NCI-H1417 (cell line): ENCODE measurements around the gene FLNC.
A peak's percentile ranks its signal among the peaks of the same experiment; 100 is the strongest.

Experiments
- DNase-seq, 3 experiments: peaks; one replicate each; lab custom pipeline; 2025; lab: John Stamatoyannopoulos, UW

The FLNC gene

GRCh38 chr7:128831994-128832879 lies 2.0 kb downstream of the FLNC start:
- peak in 2 of 3 experiments; percentile 55 to 78 for DNase-seq

DNA sequence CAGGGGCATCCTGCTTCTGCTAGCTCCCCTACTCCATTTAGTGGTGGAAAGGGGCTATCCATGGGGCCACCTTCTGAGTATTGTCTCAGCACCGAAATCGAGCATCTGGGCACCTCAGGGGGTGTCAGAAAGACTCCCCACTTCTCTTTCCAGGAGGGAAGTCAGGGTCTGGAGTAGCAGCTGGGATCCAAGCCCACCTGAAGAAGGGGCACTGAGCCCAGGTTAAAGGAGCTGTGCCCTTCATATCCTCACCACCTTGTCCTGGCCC lies 2.6 kb downstream of the FLNC start:
- no peak for DNase-seq

GRCh38 chr7:128833148-128833945 lies 3.1 kb downstream of the FLNC start:
- DNase-seq, result peak in 2 of 3 experiments; percentile 54 to 80

DNA sequence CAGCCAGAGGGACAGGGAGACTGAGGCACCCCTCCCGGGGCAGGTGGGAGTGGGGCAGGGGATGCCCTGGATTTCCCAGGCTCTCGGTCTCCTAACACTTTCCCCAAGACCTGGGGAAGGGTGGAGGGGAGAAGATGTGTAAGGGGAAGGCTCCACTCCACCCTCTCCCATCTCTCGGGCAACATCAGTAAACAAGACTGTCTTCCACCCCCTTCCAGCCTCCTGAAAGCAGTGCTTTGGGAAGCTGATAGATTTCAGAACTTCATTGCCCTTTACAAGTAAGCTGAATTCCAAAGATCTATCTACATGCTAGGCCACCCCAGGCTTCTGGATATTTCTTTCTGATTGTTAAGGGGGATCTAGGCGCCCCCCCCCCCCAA lies 3.7 kb downstream of the FLNC start:
- DNase-seq, result no peak

DNA sequence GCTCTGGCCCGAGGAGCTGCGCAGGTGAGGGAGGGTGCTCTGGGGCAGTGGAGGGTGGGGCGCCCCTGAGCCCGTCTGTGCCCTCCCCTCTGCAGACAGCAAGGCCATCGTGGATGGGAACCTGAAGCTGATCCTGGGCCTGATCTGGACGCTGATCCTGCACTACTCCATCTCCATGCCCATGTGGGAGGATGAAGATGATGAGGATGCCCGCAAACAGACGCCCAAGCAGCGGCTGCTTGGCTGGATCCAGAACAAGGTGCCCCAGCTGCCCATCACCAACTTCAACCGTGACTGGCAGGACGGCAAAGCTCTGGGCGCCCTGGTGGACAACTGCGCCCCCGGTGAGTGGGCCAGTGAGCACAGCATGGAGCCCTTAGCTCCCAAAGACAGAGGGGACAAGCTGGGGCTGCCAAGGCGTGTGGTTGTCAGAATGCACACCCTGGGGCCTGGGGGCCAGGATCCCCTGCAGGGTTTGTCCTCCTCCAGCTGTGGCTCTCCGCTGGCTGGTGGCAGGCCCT lies 5.1 kb downstream of the FLNC start:
- no peak for DNase-seq

GRCh38 chr7:128835790-128836641 lies 5.8 kb downstream of the FLNC start:
- DNase-seq, result no peak

DNA sequence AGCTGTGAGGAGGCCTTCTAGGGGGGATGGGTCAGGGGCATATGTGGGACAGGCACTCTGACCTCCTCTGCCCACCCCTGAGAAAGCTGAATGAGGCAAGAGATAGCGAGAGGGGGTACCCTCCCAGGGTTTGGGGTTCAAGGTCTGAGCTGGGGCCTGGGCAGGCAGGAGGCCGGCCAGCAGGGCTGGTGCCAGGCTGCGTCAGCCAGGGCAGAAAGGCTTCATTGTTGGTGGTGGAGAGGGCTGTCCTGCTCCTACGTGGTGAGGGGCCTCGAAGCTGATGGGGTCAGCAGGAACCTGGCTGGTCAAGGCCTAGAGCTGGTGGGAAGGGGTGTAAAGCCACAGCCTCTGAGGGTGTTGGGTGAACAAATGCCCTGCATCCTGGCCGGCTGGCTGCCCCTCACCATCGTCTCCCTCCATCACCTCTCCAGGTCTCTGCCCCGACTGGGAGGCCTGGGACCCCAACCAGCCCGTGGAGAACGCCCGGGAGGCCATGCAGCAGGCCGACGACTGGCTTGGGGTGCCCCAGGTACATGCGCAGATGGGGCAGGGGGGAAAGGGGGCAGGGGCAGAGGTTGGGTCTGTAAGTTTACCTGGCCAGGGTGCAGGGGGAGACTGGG lies 6.6 kb downstream of the FLNC start:
- no peak for DNase-seq

DNA sequence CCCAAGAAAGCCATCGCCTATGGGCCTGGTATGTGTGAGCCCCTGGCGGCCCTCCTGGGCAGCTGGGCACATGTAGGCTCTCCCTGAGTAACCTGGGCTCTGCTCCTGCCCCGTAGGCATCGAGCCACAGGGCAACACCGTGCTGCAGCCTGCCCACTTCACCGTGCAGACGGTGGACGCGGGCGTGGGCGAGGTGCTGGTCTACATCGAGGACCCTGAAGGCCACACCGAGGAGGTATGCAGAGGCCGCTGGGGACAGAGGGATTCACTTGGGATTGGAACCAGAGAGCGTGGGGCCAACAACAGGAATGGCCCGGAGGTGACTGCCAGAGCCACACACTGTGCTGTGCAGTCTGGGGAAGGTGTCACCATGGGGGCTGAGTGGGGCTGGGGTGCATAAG lies 7.3 kb downstream of the FLNC start:
- no peak for DNase-seq

DNA sequence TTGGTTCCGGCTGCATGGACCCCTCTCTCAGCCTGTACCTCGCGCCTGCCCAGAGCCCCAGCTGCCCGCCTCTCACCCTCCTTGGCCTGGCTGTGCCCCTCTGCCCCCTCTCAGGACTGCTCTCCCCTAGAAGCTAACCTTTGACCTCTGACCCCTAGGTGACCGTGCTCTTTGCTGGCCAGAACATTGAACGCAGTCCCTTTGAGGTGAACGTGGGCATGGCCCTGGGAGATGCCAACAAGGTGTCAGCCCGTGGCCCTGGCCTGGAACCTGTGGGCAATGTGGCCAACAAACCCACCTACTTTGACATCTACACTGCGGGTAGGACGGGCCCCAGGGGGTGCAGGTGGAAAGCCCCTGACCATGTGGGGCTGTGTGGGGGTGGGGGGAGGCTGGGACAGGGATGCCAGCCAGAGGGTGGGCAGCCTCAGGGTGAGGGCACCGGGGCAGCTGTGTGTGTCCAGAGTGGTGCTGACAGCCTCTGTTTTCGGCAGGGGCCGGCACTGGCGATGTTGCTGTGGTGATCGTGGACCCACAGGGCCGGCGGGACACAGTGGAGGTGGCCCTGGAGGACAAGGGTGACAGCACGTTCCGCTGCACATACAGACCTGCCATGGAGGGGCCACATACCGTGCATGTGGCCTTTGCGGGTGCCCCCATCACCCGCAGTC lies 8.0 kb downstream of the FLNC start:
- no peak for DNase-seq

GRCh38 chr7:128838981-128839731 lies 8.9 kb downstream of the FLNC start:
- DNase-seq, result no peak

GRCh38 chr7:128839751-128840177 lies 9.6 kb downstream of the FLNC start:
- DNase-seq, result no peak

DNA sequence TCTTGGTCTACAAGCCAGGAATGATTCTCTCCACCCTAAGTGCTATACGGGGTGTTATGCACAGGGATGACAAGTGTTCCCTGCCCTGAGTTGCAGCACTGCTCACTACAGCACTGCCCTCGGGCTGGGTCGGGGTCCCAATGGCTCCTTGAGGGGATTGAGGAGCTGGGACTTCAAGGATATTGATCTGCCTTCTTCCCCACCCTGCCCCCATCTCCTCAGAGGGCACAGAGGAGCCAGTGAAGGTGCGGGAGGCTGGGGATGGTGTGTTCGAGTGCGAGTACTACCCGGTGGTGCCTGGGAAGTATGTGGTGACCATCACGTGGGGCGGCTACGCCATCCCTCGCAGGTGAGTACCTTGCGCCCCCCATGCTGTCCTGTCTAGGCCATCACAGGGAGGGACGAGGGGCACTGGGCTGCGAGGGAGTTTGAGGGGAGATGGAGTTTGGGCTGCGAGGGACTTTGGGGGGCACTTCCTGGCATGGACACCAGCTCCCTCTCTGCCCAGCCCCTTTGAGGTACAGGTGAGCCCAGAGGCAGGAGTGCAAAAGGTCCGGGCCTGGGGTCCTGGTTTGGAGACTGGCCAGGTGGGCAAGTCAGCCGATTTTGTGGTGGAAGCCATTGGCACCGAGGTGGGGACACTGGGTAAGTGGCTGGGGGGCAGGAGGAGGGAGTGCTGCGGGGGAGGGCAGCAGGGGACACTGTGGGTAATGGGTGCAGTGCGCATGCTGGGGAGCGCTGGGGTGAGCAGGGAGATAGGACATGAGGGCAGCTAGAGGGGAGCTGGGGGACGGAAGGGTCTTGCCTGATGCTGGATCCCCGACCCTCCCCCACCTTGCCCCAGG lies 10.3 kb downstream of the FLNC start:
- no peak for DNase-seq

GRCh38 chr7:128841171-128841690 lies 11.0 kb downstream of the FLNC start:
- DNase-seq, result no peak

DNA sequence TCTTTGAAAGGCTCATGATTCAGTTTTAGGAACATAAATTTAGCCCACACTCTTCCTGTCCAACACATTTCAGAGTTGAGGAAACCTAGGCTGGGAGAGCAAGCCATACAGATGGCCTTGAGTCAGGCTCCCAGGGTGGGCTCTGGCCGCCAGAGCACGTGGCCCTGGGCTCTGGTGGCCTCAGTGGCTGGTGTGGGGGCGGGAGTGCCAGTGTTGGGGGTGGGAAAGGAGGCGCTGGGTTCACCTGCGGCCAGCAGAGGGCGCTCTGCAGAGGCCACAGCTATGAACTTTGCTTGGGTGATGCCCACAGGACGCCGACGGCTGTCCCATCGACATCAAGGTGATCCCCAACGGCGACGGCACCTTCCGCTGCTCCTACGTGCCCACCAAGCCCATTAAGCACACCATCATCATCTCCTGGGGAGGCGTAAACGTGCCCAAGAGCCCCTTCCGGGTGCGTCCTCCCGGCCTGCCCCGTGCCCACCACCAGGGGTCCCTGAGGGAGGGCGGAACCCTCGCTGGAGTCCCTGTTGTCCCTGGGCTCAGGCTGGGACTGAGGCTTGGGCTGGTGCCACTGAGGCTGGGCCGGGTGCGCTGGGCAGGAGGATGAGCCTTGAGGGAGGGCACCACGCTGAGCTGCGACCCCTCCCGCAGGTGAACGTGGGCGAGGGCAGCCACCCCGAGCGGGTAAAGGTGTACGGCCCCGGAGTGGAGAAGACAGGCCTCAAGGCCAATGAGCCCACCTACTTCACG lies 11.9 kb downstream of the FLNC start:
- DNase-seq, result no peak

DNA sequence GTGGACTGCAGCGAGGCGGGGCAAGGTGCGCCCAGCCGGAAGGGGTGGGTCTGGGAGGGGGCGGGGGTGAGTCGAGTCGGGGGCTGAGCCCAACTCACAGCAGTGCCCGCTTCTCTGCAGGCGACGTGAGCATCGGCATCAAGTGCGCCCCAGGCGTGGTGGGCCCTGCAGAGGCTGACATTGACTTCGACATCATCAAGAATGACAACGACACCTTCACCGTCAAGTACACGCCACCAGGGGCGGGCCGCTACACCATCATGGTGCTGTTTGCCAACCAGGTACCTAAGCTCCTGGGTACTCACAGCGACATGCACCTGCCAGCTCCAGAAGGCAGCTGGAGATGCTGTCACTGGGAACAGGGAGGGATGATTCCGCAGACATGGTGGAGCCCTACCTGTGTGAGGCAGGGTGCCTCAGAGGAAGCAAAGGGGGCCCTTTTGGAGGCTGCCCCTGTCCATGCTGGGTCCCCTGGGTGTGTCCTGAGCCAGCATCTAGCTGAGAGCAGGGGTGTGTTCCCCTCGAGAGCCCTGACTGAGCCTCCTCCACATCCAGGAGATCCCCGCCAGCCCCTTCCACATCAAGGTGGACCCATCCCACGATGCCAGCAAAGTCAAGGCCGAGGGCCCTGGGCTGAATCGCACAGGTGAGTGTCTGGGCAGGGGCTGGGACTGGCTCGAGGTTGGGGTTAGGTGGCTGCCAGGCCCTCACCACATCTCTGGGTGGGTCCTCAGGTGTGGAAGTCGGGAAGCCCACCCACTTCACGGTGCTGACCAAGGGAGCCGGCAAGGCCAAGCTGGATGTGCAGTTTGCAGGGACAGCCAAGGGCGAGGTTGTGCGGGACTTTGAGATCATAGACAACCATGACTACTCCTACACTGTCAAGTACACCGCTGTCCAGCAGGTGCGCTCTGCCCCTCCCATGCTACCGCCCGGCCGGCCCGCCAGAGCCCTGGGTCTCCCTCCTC lies 12.8 kb downstream of the FLNC start:
- peak in 1 of 3 experiments; percentile 19 for DNase-seq

GRCh38 chr7:128843938-128844621 lies 13.9 kb downstream of the FLNC start:
- DNase-seq, result no peak
